Activated naive CD4-positive, alpha-beta T cell treated with anti-CD3 and anti-CD28 coated beads, Interleukin-2, amount 50 U/mL, for 72 hours (primary cell): ENCODE results near the gene CXXC1. TPM values are rescaled to one million over a fixed set of nuclear protein-coding genes. Genes with fewer than 3 reads are reported as not detected.
"Not testable (repeated sequence)": the region's sequence is repeated elsewhere in the genome, so short reads cannot be mapped to it uniquely, and the experiment has no call there.

Experiments used
- ATAC-seq, 2 donors: fragments of 150-1000 bp; cut with Tn5 transposase; 2 replicates each; pipeline ENCODE4 v1.10.0; 2021; ENCODE audit warnings: mild to moderate bottlenecking in 2 of 2, moderate library complexity in 2 of 2
- DNase-seq, 2 donors: peaks; one replicate each; pipeline ENCODE4 v3.0.0; 2021 to 2022; ENCODE audit warnings: low spot score in 2 of 2
- H3K27ac Mint-ChIP-seq, 2 donors: one replicate each; pipeline ENCODE4 v1.8.0; 2022; ENCODE audit warnings: mild to moderate bottlenecking in 2 of 2, mixed read lengths in 2 of 2
- H3K36me3 Mint-ChIP-seq, 2 donors: one replicate each; pipeline ENCODE4 v1.8.0; 2022; ENCODE audit warnings: mixed read lengths in 2 of 2
- H3K9me3 Mint-ChIP-seq, 2 donors: one replicate each; pipeline ENCODE4 v1.8.0; 2022; ENCODE audit warnings: mixed read lengths in 2 of 2
- total RNA-seq, 2 donors: library from RNA; stranded (reverse); gene quantifications; one replicate each; pipeline ENCODE4 v1.2.3, GENCODE V29; 2022

Gene CXXC1
- total RNA-seq, 2 donors from 2014 or later, result 88.9 to 177 TPM

DNA sequence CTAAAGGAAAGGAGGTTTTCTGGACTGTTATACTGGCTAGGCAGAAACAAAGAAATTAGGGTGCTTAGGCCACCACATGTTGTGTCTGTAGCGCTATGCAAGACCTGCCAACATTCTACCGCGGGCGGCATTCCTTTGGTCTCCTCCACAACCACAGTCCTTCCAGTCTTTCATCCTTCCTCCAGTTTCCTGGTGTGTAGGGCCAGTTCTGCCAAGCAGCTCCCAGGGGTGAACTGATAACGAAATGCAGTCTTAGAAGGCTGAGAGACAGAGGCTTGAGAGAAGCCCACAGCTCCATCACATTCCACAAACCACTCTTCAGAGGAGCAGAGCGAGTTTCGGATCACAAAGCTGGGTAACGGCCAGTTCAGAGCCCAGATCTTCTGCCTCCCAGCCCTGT lies 19.5 kb upstream of the CXXC1 start:
- Mint-ChIP-seq H3K9me3 (no peaks in the 10 kb centered on the region), H3K27ac (peak overlapping the region in 1 of 2 donors; percentile 77), H3K36me3 (no peaks in the 10 kb centered on the region)
- no peak for DNase-seq
- ATAC-seq, result no peak

GRCh38 chr18:50301074-50301473 lies 13.6 kb upstream of the CXXC1 start:
- Mint-ChIP-seq H3K9me3 (no peaks in the 10 kb centered on the region), H3K36me3 (no peaks in the 10 kb centered on the region), H3K27ac (no peak overlapping the region)
- DNase-seq (no peak), ATAC-seq (no peak)

- Mint-ChIP-seq H3K36me3 (no peaks in the 10 kb centered on the region), H3K9me3 (no peaks in the 10 kb centered on the region), H3K27ac (no peak overlapping the region)
- ATAC-seq, result no peak
- DNase-seq, result no peak
Measured at GRCh38 chr18:50299626-50300388, 12.3 kb upstream of the CXXC1 start.

GRCh38 chr18:50298443-50299284 lies 11.2 kb upstream of the CXXC1 start:
- ATAC-seq (no peak), DNase-seq (no peak)
- no peaks in the 10 kb centered on the region for H3K36me3 Mint-ChIP-seq
- H3K9me3 Mint-ChIP-seq, result no peaks in the 10 kb centered on the region
- H3K27ac Mint-ChIP-seq, result no peak overlapping the region

- H3K36me3 Mint-ChIP-seq, result no peaks in the 10 kb centered on the region
- H3K9me3 Mint-ChIP-seq, result no peaks in the 10 kb centered on the region
- no peak overlapping the region for H3K27ac Mint-ChIP-seq
- DNase-seq (peak in 1 of 2 donors; percentile 62), ATAC-seq (peak; percentile 97 to 100)
Measured at GRCh38 chr18:50297621-50298442, 10.3 kb upstream of the CXXC1 start.

GRCh38 chr18:50293039-50293438 lies 5.5 kb upstream of the CXXC1 start:
- no peak overlapping the region for H3K27ac Mint-ChIP-seq
- H3K36me3 Mint-ChIP-seq, result peaks cover 0 to under 1% of the 10 kb centered on the region in 2 donors
- no peaks in the 10 kb centered on the region for H3K9me3 Mint-ChIP-seq
- ATAC-seq (no peak), DNase-seq (no peak)

DNA sequence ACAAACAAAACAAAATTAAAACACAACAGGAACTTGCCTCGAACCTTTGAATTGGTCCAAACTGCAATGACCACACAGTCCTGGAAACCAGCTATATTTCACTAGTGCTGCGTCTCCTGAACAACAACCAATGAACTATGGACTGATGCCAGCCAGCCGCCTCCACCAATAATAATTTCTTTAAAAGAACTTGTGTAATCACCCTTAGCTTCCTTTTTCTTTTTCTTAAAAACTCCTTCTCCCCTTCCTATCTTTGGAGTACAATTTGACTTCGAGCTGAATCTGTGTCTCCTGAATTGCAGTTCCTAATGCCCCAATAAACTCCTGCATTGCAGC lies 1.6 kb upstream of the CXXC1 start:
- ATAC-seq (no peak), DNase-seq (no peak)
- peak overlapping the region in 1 of 2 donors; percentile 94 for H3K27ac Mint-ChIP-seq
- H3K9me3 Mint-ChIP-seq, result no peaks in the 10 kb centered on the region
- H3K36me3 Mint-ChIP-seq, result peaks cover 26 to 29% of the 10 kb centered on the region in 2 donors

DNA sequence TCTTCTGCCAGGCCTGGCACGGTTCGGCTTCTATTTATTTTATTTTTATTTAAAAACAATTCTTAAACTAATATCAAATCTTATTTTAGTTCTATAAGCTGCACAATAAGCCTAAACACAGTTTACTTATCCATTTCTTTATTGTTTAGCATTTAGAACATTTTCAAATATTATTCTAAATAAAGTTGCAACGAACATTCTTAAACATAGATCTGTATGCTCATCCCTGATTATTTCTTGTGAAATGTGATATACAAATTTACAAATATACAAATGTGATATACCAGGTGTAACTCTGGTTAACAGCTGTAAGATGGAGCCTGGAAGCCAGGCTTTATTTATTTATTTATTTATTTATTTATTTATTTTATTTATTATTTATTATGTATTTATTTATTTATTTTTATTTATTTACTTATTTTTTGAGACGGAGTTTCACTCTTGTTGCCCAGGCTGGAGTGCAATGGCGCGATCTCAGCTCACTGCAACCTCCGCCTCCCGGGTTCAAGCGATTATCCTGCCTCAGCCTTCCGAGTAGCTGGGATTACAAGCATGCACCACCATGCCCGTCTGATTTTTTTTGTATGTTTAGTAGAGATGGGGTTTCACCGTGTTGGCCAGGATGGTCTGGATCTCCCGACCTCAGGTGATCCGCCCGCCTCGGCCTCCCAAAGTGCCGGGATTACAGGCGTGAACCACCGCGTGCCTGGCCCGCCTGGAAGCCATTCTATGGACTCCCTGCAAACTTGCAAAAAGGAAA lies 1.0 kb upstream of the CXXC1 start:
- peaks cover 31 to 33% of the 10 kb centered on the region in 2 donors for H3K36me3 Mint-ChIP-seq
- H3K27ac Mint-ChIP-seq, result peak overlapping the region; percentile 94 to 100
- H3K9me3 Mint-ChIP-seq, DNase-seq, ATAC-seq: not testable (repeated sequence)

GRCh38 chr18:50287028-50287440 lies 458 bp downstream of the CXXC1 start:
- no peak for DNase-seq
- no peaks in the 10 kb centered on the region for H3K9me3 Mint-ChIP-seq
- peaks cover 33 to 40% of the 10 kb centered on the region in 2 donors for H3K36me3 Mint-ChIP-seq
- peak overlapping the region; percentile 94 to 100 for H3K27ac Mint-ChIP-seq
- peak; percentile 0 to 1 for ATAC-seq

GRCh38 chr18:50286391-50287027 lies 983 bp downstream of the CXXC1 start:
- Mint-ChIP-seq H3K27ac (peak overlapping the region; percentile 94 to 100), H3K36me3 (peaks cover 33 to 43% of the 10 kb centered on the region in 2 donors), H3K9me3 (no peaks in the 10 kb centered on the region)
- ATAC-seq (no peak), DNase-seq (peak in 1 of 2 donors; percentile 30)

GRCh38 chr18:50285631-50286321 lies 1.7 kb downstream of the CXXC1 start:
- no peaks in the 10 kb centered on the region for H3K9me3 Mint-ChIP-seq
- no peak for DNase-seq
- peak overlapping the region in 1 of 2 donors; percentile 94 for H3K27ac Mint-ChIP-seq
- ATAC-seq, result no peak
- peaks cover 39 to 50% of the 10 kb centered on the region in 2 donors for H3K36me3 Mint-ChIP-seq

DNA sequence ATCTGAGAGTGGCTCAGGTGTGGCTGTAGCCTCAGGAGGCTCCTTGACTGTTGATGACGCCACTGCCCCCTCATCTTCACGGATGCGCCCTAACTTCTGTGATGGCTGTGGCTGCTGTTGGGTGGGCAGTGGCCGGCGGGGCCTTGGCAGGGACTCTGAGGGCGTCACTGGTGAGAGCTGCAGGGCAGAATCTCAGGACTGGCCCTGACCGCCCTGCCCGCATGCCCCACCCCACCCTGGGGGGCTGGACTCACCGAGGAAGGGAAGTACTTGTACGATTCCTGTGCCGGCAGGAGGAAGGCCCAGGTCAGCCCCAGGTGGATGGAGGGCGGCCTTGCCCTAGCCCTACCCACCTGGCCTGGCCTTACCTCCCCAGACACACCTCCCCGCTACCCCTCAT lies 2.4 kb downstream of the CXXC1 start:
- Mint-ChIP-seq H3K27ac (peak overlapping the region in 1 of 2 donors; percentile 61), H3K9me3 (no peaks in the 10 kb centered on the region), H3K36me3 (peaks cover 46 to 57% of the 10 kb centered on the region in 2 donors)
- no peak for ATAC-seq
- no peak for DNase-seq

DNA sequence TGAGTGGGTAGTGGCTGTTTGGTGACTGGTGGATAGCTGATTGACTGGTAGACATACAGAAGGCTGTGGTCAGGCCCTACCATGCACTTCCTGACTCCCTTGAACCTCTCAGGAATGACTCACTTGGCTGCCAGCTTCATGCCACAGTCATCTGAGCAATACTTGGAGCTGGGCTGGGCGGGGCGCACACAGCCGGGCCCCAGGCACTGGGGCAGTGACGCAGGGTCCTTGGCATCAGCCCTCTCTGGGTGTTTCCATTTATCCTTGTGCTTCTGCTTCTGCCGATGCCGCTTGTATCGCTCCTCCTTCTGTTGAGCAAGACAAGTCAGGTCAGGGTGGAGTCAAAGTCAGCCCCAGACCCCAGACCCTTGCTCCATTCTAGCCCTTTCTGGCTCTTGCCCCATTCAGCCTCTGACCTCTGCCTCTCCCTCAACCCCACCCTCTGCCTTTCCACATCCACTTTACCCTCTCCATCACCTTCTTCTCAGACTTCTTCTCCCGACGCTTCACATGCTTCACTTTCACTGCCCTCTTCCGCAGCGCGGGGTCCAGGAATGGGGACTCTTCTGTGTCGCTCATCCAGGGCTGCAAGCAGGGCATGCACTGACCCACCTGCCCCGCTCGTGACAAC lies 3.1 kb downstream of the CXXC1 start:
- DNase-seq, result no peak
- no peaks in the 10 kb centered on the region for H3K9me3 Mint-ChIP-seq
- H3K36me3 Mint-ChIP-seq, result peaks cover 47 to 60% of the 10 kb centered on the region in 2 donors
- peak overlapping the region; percentile 61 to 79 for H3K27ac Mint-ChIP-seq
- ATAC-seq, result peak in 1 of 2 donors; percentile 17

GRCh38 chr18:50283469-50284209 lies 3.9 kb downstream of the CXXC1 start:
- no peaks in the 10 kb centered on the region for H3K9me3 Mint-ChIP-seq
- peaks cover 53 to 66% of the 10 kb centered on the region in 2 donors for H3K36me3 Mint-ChIP-seq
- peak overlapping the region in 1 of 2 donors; percentile 79 for H3K27ac Mint-ChIP-seq
- ATAC-seq (no peak), DNase-seq (no peak)
